Activated CD4-positive, alpha-beta T cell treated with anti-CD3 and anti-CD28 coated beads, Interleukin-2, amount 50 U/mL, for 16 hours (primary cell): ENCODE data around the gene CACNA1I.

Experiments
- DNase-seq: peaks from one replicate; pipeline ENCODE4 v3.0.0-alpha.2; 2020

The CACNA1I gene

GRCh38 chr22:39654131-39654926 is 83.8 kb downstream of the CACNA1I start:
- DNase-seq = no peak

GRCh38 chr22:39655004-39655579 is 84.5 kb downstream of the CACNA1I start:
- no peak for DNase-seq

GRCh38 chr22:39655831-39656230 is 85.3 kb downstream of the CACNA1I start:
- no peak for DNase-seq

- DNase-seq = no peak
Measured at GRCh38 chr22:39656495-39657490, 86.2 kb downstream of the CACNA1I start.

GRCh38 chr22:39658367-39658766 is 87.8 kb downstream of the CACNA1I start:
- peak; percentile 51 for DNase-seq

GRCh38 chr22:39658806-39659463 is 88.4 kb downstream of the CACNA1I start:
- no peak for DNase-seq

- DNase-seq = no peak
Measured at GRCh38 chr22:39661501-39661841, 90.9 kb downstream of the CACNA1I start.

- DNase-seq = peak; percentile 66
Measured at GRCh38 chr22:39661842-39662685, 91.5 kb downstream of the CACNA1I start.

GRCh38 chr22:39662686-39663052 is 92.1 kb downstream of the CACNA1I start:
- DNase-seq = no peak

- DNase-seq = no peak
Measured at GRCh38 chr22:39663751-39664150, 93.2 kb downstream of the CACNA1I start.

GRCh38 chr22:39664485-39665200 is 94.1 kb downstream of the CACNA1I start:
- no peak for DNase-seq

- DNase-seq = no peak
Measured at GRCh38 chr22:39665229-39665628, 94.7 kb downstream of the CACNA1I start.

- DNase-seq = no peak
Measured at GRCh38 chr22:39665661-39666431, 95.3 kb downstream of the CACNA1I start.

- DNase-seq = no peak
Measured at GRCh38 chr22:39666495-39666894, 95.9 kb downstream of the CACNA1I start.

GRCh38 chr22:39666926-39667325 is 96.4 kb downstream of the CACNA1I start:
- DNase-seq = no peak

GRCh38 chr22:39669432-39669831 is 98.9 kb downstream of the CACNA1I start:
- no peak for DNase-seq

- no peak for DNase-seq
Measured at GRCh38 chr22:39671936-39672335, 101.4 kb downstream of the CACNA1I start.

GRCh38 chr22:39674536-39674935 is 104.0 kb downstream of the CACNA1I start:
- DNase-seq = no peak

- no peak for DNase-seq
Measured at GRCh38 chr22:39675947-39676346, 105.4 kb downstream of the CACNA1I start.

- DNase-seq = no peak
Measured at GRCh38 chr22:39677967-39678366, 107.4 kb downstream of the CACNA1I start.
